ENCODE data around the gene CDKAL1.
"Not testable (repeated sequence)": the region's sequence is repeated elsewhere in the genome, so short reads cannot be mapped to it uniquely, and the experiment has no call there.

CDKAL1 gene

DNA sequence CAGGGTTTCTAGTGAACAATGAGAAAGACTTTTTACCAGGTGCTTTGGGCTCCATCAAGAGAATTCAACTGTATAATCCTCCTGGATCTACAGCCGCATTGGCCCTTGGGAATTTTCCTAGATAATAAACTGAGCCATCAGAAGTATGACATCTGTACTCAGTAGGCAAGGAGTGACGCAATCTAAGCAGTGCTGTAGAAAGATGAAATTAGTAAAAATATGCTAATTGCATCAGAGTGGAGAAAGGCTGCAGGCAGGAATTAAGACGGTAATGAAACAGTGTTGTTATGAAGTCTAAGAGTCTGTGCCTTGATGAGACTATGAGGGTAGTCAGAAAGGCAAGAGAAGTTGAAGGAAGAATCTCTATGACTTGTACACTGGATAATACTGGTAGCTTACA lies 551.4 kb downstream of the CDKAL1 start:
- no peak overlapping the region for H3K4me2 ChIP-seq

DNA sequence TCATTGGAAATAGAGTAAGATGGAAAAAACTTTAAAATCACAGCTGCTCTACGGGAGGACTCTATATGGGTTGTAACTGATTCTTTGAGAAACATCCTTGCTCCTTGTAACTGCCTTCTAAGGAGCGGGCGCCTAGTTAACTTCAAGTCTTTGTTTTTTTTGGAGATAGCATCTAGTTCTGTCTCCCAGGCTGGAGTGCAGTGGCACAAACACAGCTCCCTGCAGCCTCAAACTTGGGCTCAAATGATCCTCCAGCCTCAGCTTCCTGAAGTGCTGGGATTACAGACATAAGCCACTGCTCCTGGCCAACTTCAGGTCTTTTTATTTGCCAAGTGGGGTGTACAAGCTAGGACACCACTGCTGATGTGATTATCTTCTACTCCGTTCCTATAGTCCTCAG lies 552.9 kb downstream of the CDKAL1 start:
- Histone ChIP-seq H4K20me1 (ENCODE audit: insufficient read depth) (no peaks in the 10 kb centered on the region), H3K4me2 (no peak overlapping the region), H3K79me2 (ENCODE audit: insufficient read depth, low read depth) (no peaks in the 10 kb centered on the region), H3K27ac (no peak overlapping the region), H3K4me3 (IDR thresholded peaks at IDR 0.05; ENCODE audit: insufficient read depth, low read depth, low read length) (no peak overlapping the region), H3K27me3 (ENCODE audit: insufficient read depth, low read depth) (no peaks in the 10 kb centered on the region), H2AFZ (ENCODE audit: low read depth) (no peak overlapping the region), H3K4me1 (ENCODE audit: low read depth, poor library complexity, severe bottlenecking) (no peaks in the 10 kb centered on the region), H3K36me3 (ENCODE audit: insufficient read depth) (no peaks in the 10 kb centered on the region), H3K9ac (no peak overlapping the region)
- TF ChIP-seq, protein P1, sequence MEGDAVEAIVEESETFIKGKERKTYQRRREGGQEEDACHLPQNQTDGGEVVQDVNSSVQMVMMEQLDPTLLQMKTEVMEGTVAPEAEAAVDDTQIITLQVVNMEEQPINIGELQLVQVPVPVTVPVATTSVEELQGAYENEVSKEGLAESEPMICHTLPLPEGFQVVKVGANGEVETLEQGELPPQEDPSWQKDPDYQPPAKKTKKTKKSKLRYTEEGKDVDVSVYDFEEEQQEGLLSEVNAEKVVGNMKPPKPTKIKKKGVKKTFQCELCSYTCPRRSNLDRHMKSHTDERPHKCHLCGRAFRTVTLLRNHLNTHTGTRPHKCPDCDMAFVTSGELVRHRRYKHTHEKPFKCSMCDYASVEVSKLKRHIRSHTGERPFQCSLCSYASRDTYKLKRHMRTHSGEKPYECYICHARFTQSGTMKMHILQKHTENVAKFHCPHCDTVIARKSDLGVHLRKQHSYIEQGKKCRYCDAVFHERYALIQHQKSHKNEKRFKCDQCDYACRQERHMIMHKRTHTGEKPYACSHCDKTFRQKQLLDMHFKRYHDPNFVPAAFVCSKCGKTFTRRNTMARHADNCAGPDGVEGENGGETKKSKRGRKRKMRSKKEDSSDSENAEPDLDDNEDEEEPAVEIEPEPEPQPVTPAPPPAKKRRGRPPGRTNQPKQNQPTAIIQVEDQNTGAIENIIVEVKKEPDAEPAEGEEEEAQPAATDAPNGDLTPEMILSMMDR (conservative IDR thresholded peaks at IDR 0.05; ENCODE audit: low read depth, low read length): no peak

More for the DNA sequence above, 551.4 kb downstream of the CDKAL1 start:
- H4K20me1 ChIP-seq (ENCODE audit: insufficient read depth): no peaks in the 10 kb centered on the region
- no peaks in the 10 kb centered on the region for H3K4me1 ChIP-seq (ENCODE audit: low read depth, poor library complexity, severe bottlenecking)
- H3K9ac ChIP-seq: no peak overlapping the region
- TF ChIP-seq, protein P1 (conservative IDR thresholded peaks at IDR 0.05; ENCODE audit: low read depth, low read length): no peak
- H3K79me2 ChIP-seq (ENCODE audit: insufficient read depth, low read depth): no peaks in the 10 kb centered on the region
- H3K27ac ChIP-seq: no peak overlapping the region
- no peaks in the 10 kb centered on the region for H3K36me3 ChIP-seq (ENCODE audit: insufficient read depth)
- no peak overlapping the region for H3K4me3 ChIP-seq (IDR thresholded peaks at IDR 0.05; ENCODE audit: insufficient read depth, low read depth, low read length)
- H2AFZ ChIP-seq (ENCODE audit: low read depth): no peak overlapping the region
- H3K27me3 ChIP-seq (ENCODE audit: insufficient read depth, low read depth): no peaks in the 10 kb centered on the region

DNA sequence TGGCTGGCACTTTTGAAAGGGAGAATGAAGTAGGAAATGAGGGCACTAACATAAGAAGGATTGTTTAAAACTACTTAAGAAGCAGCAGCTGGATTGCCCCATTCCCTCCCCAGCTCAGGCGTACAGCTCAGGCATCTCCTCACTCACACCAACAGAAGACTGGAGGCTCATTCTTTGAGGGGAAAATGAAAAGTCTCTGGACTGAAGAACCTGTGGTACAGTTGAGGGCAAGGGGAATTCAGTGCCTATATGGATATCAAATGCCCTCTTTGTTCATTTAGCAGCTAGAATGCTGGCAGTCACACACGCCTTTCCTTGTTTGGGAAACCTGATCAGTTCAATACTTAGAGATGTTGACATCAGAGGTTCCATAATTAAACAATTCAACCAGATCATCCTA lies 557.2 kb downstream of the CDKAL1 start:
- Histone ChIP-seq H3K4me3 (IDR thresholded peaks at IDR 0.05; ENCODE audit: insufficient read depth, low read depth, low read length) (no peak overlapping the region), H3K27ac (no peak overlapping the region), H3K4me1 (ENCODE audit: low read depth, poor library complexity, severe bottlenecking) (no peaks in the 10 kb centered on the region), H2AFZ (ENCODE audit: low read depth) (no peak overlapping the region), H3K27me3 (ENCODE audit: insufficient read depth, low read depth) (no peaks in the 10 kb centered on the region), H3K36me3 (ENCODE audit: insufficient read depth) (no peaks in the 10 kb centered on the region), H3K79me2 (ENCODE audit: insufficient read depth, low read depth) (no peaks in the 10 kb centered on the region), H3K9ac (no peak overlapping the region), H3K4me2 (no peak overlapping the region), H4K20me1 (ENCODE audit: insufficient read depth) (no peaks in the 10 kb centered on the region)
- TF ChIP-seq, protein P1 (conservative IDR thresholded peaks at IDR 0.05; ENCODE audit: low read depth, low read length): no peak

GRCh38 chr6:21092231-21092772 lies 558.0 kb downstream of the CDKAL1 start:
- not testable (repeated sequence) for H3K4me3 ChIP-seq (IDR thresholded peaks at IDR 0.05; ENCODE audit: insufficient read depth, low read depth, low read length); H3K9ac ChIP-seq; H3K27me3 ChIP-seq (ENCODE audit: insufficient read depth, low read depth); H3K36me3 ChIP-seq (ENCODE audit: insufficient read depth); H3K79me2 ChIP-seq (ENCODE audit: insufficient read depth, low read depth); H2AFZ ChIP-seq (ENCODE audit: low read depth); H3K4me1 ChIP-seq (ENCODE audit: low read depth, poor library complexity, severe bottlenecking); H3K27ac ChIP-seq; H3K4me2 ChIP-seq; H4K20me1 ChIP-seq (ENCODE audit: insufficient read depth)

DNA sequence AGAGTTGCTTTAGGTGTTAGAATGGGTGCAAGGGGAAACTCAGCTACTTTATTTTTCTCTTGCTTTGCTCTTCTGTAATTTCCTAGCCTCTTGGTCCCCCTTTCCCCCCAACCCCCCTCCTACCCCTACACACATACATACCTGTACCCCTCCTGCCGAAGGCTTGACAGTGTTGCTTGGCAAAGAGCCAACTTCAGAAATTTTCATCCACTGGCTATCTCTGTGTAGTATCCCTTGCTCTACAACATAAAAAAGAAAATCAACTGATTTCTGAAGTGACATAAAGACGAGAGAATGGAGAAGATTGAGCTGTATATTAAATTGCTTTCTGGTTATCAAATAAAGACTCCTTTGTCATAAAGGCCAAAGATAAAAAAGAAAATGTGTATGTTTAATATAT lies 561.2 kb downstream of the CDKAL1 start:
- H3K9ac ChIP-seq: no peak overlapping the region
- H3K4me1 ChIP-seq (ENCODE audit: low read depth, poor library complexity, severe bottlenecking): no peaks in the 10 kb centered on the region
- no peak overlapping the region for H3K4me3 ChIP-seq (IDR thresholded peaks at IDR 0.05; ENCODE audit: insufficient read depth, low read depth, low read length)
- H2AFZ ChIP-seq (ENCODE audit: low read depth): no peak overlapping the region
- TF ChIP-seq, protein P1 (conservative IDR thresholded peaks at IDR 0.05; ENCODE audit: low read depth, low read length): no peak
- no peaks in the 10 kb centered on the region for H3K36me3 ChIP-seq (ENCODE audit: insufficient read depth)
- H3K79me2 ChIP-seq (ENCODE audit: insufficient read depth, low read depth): no peaks in the 10 kb centered on the region
- H3K27ac ChIP-seq: no peak overlapping the region
- H3K27me3 ChIP-seq (ENCODE audit: insufficient read depth, low read depth): no peaks in the 10 kb centered on the region
- H4K20me1 ChIP-seq (ENCODE audit: insufficient read depth): no peaks in the 10 kb centered on the region
- H3K4me2 ChIP-seq: no peak overlapping the region
